GM23338 (cell line): ENCODE results near the gene DLGAP3. TPM values are rescaled to one million over a fixed set of nuclear protein-coding genes. Genes with fewer than 3 reads are reported as not detected.

ENCODE experiments used
- ATAC-seq: fragments of 200-7000 bp; cut with Tn5 transposase; 3 replicates; pipeline ENCODE4 v1.9.1; 2020
- DNase-seq: peaks from one replicate; pipeline ENCODE4 v3.0.0-alpha.2; 2015; ENCODE audit warnings: low spot score
- H2AFZ ChIP-seq: fragments of 200-600 bp; sonication (generic); 2 replicates; pipeline ENCODE4 v1.8.0; 2016; ENCODE audit warnings: antibody characterized with exemption, mild to moderate bottlenecking, moderate library complexity
- H3F3A ChIP-seq: fragments of 200-600 bp; sonication (generic); replicated peaks from 2 replicates; pipeline ENCODE4 v1.8.0; 2017; ENCODE audit warnings: antibody characterized with exemption, mixed run types, low read depth
- H3K27ac ChIP-seq: fragments of 200-600 bp; sonication (generic); 2 replicates; pipeline ENCODE4 v1.6.1; 2016; ENCODE audit warnings: low read depth
- H3K27me3 ChIP-seq: fragments of 200-600 bp; sonication (generic); 2 replicates; pipeline ENCODE4 v1.8.0; 2016; ENCODE audit warnings: mild to moderate bottlenecking, mixed run types, moderate library complexity; ENCODE audit not compliant: insufficient read depth
- H3K36me3 ChIP-seq: fragments of 200-600 bp; sonication (generic); 2 replicates; pipeline ENCODE4 v1.8.0; 2016; ENCODE audit warnings: mild to moderate bottlenecking; ENCODE audit not compliant: insufficient read depth
- H3K4me1 ChIP-seq: fragments of 200-600 bp; sonication (generic); 2 replicates; pipeline ENCODE4 v1.8.0; 2016; ENCODE audit warnings: mild to moderate bottlenecking, moderate library complexity; ENCODE audit not compliant: insufficient read depth
- H3K4me2 ChIP-seq: fragments of 200-600 bp; sonication (generic); 2 replicates; pipeline ENCODE4 v1.7.1; 2017; ENCODE audit warnings: mixed run types
- H3K4me3 ChIP-seq: fragments of 200-600 bp; sonication (generic); 2 replicates; pipeline ENCODE4 v1.6.1; 2016; ENCODE audit warnings: mixed run types
- H3K79me2 ChIP-seq: fragments of 200-600 bp; sonication (generic); replicated peaks from 2 replicates; pipeline ENCODE4 v1.8.0; 2017; ENCODE audit warnings: mild to moderate bottlenecking; ENCODE audit not compliant: insufficient read depth
- H3K9me2 ChIP-seq: fragments of 200-600 bp; sonication (generic); 2 replicates; pipeline ENCODE4 v1.8.0; 2017; ENCODE audit not compliant: insufficient read depth
- H4K20me1 ChIP-seq: fragments of 200-600 bp; sonication (generic); replicated peaks from 2 replicates; pipeline ENCODE4 v1.8.0; 2017; ENCODE audit warnings: mild to moderate bottlenecking; ENCODE audit not compliant: insufficient read depth
- H3K27ac Mint-ChIP-seq: 2 replicates; pipeline ENCODE4 v1.8.0; 2020; ENCODE audit warnings: inconsistent platforms, mild to moderate bottlenecking, moderate library complexity, mixed read lengths
- H3K27me3 Mint-ChIP-seq: 3 replicates; pipeline ENCODE4 v1.8.0; 2022; ENCODE audit warnings: low read depth, mild to moderate bottlenecking, moderate library complexity, mixed read lengths, inconsistent platforms; ENCODE audit not compliant: insufficient read depth, poor library complexity
- H3K36me3 Mint-ChIP-seq: 3 replicates; pipeline ENCODE4 v1.8.0; 2021; ENCODE audit warnings: low read depth, mild to moderate bottlenecking, inconsistent platforms, moderate library complexity, mixed read lengths
- H3K4me1 Mint-ChIP-seq: 3 replicates; pipeline ENCODE4 v1.8.0; 2020; ENCODE audit warnings: mild to moderate bottlenecking, inconsistent platforms, mixed read lengths
- H3K4me3 Mint-ChIP-seq: 3 replicates; pipeline ENCODE4 v1.8.0; 2021; ENCODE audit warnings: moderate library complexity, mild to moderate bottlenecking, inconsistent platforms, mixed read lengths
- H3K9me3 Mint-ChIP-seq: 3 replicates; pipeline ENCODE4 v1.8.0; 2020; ENCODE audit warnings: moderate library complexity, mild to moderate bottlenecking, inconsistent platforms, mixed read lengths
- CREB1 ChIP-seq: fragments of 250-450 bp; sonication (Bioruptor Pico); IDR thresholded peaks from 2 replicates; pipeline ENCODE4 v1.5.0; 2020; ENCODE audit warnings: low read depth, mild to moderate bottlenecking, moderate library complexity
- EZH2 ChIP-seq: fragments of 200-600 bp; sonication (generic); IDR thresholded peaks from one replicate; pipeline ENCODE4 v1.8.0; 2017; ENCODE audit warnings: antibody characterized with exemption, mild to moderate bottlenecking, low read depth; ENCODE audit not compliant: unreplicated experiment
- EZH2phosphoT487 ChIP-seq: fragments of 200-600 bp; sonication (generic); IDR thresholded peaks from one replicate; pipeline ENCODE4 v1.8.1; 2018; ENCODE audit warnings: antibody characterized with exemption; ENCODE audit not compliant: unreplicated experiment
- JUNB ChIP-seq: IDR thresholded peaks from one replicate; pipeline ENCODE4 v1.6.1; 2016; ENCODE audit warnings: antibody characterized with exemption; ENCODE audit not compliant: unreplicated experiment
- NANOG ChIP-seq: IDR thresholded peaks from 2 replicates; pipeline ENCODE4 v1.6.1; 2016; ENCODE audit warnings: antibody characterized with exemption, borderline replicate concordance
- POLR2AphosphoS5 ChIP-seq: IDR thresholded peaks from 2 replicates; pipeline ENCODE4 v1.6.1; 2016; ENCODE audit warnings: antibody characterized with exemption, low read depth
- STAT1 ChIP-seq: IDR thresholded peaks from one replicate; pipeline ENCODE4 v1.6.1; 2016; ENCODE audit warnings: antibody characterized with exemption; ENCODE audit not compliant: unreplicated experiment
- ZNF114 ChIP-seq: fragments of 250-450 bp; sonication (Bioruptor Pico); IDR thresholded peaks from 2 replicates; pipeline ENCODE4 v1.5.0; 2020; ENCODE audit warnings: mild to moderate bottlenecking, moderate library complexity
- ZNF331 ChIP-seq: fragments of 250-450 bp; sonication (Bioruptor Pico); IDR thresholded peaks from 2 replicates; pipeline ENCODE4 v1.5.0; 2020; ENCODE audit warnings: low read depth, mild to moderate bottlenecking, moderate library complexity
- polyA plus RNA-seq: library from polyadenylated mRNA; unstranded; fragments of >200 nt; fragmentation: Nextera tagmentation; extraction: Ambion mirVana; gene quantifications from 2 replicates; pipeline ENCODE4 v1.2.1, GENCODE V29; 2016
- total RNA-seq: library from RNA; depleted of rRNA; stranded (reverse); fragments of >200 nt; shearing (Covaris generic); gene quantifications from 2 replicates; pipeline ENCODE4 v1.2.3, GENCODE V29; 2014
- TF ChIP-seq, protein P1 (sequence below): IDR thresholded peaks from 2 replicates; pipeline ENCODE4 v1.6.1; 2016; ENCODE audit warnings: antibody characterized with exemption
- TF ChIP-seq, protein P2 (sequence below), 2 experiments: fragments of 200-600 bp in 1 of 2; sonication (generic) in 1 of 2; conservative IDR thresholded peaks; 2 replicates each; pipeline versions ENCODE4 v1.5.1 to v1.6.1; 2016 to 2017; ENCODE audit warnings: antibody characterized with exemption in 2 of 2, low read depth in 2 of 2, mild to moderate bottlenecking in 2 of 2, moderate library complexity in 1 of 2
- TF ChIP-seq, protein P3 (sequence below): IDR thresholded peaks from one replicate; pipeline ENCODE4 v1.6.1; 2018; ENCODE audit warnings: antibody characterized with exemption; ENCODE audit not compliant: unreplicated experiment
- TF ChIP-seq, protein P4 (sequence below): fragments of 250-450 bp; sonication (Bioruptor Pico); IDR thresholded peaks from 2 replicates; pipeline ENCODE4 v1.5.0; 2020; ENCODE audit warnings: mild to moderate bottlenecking, moderate library complexity

DLGAP3 gene
- total and polyA plus RNA-seq, 2 experiments from 2014 or later = 7.1 to 13.7 TPM

DNA sequence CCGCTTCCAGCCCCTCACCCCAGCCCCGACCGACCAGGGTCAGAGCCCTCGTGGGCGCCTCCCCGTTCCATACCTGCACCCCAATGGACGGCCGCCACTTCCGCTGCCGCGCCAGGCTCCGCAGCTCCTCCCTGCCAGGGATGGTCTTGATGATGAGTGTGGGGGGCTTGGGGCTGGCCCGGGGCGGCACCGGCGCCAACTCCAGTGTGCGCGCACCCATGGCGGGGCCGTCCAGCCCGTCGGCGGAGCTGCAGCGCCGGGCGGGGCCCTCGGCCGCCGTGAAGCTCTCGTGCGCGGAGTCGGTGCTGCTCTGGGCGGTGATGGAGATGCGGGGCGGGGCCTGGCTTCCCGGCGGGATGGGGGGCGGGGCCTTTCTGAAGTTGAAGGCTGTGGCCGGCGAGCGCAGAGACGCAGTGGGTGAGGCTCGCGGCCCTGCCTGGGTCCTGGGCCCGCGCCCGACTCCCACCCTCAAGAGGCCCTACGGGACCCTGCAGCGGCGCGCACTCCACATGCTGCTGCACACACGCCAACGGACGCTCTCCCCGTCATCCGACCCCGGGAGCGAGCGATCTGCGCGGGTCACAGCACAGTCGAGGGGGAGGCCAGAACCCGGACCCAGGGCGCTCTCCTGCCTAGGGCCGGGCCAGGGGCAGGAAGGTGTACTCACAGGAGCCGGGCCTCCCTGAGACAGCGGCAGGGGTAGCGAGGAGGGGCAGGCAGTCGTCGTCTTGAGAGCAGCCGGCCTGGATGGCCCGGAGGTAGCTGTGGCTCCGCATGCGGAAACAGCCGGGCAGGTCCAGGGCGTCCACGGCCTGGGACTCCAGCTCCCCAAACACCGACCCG lies 43.8 kb downstream of the DLGAP3 start:
- H3K36me3 ChIP-seq = no peaks in the 10 kb centered on the region
- H3K36me3 Mint-ChIP-seq = no peaks in the 10 kb centered on the region
- H3K79me2 ChIP-seq = no peaks in the 10 kb centered on the region
- TF ChIP-seq JUNB = no peak
- TF ChIP-seq, protein P1, sequence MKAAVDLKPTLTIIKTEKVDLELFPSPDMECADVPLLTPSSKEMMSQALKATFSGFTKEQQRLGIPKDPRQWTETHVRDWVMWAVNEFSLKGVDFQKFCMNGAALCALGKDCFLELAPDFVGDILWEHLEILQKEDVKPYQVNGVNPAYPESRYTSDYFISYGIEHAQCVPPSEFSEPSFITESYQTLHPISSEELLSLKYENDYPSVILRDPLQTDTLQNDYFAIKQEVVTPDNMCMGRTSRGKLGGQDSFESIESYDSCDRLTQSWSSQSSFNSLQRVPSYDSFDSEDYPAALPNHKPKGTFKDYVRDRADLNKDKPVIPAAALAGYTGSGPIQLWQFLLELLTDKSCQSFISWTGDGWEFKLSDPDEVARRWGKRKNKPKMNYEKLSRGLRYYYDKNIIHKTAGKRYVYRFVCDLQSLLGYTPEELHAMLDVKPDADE = 0 out of 2 replicates have a peak, but pooled peaks have one; percentile 17
- TF ChIP-seq POLR2AphosphoS5 = peak; percentile 67
- no peak for TF ChIP-seq CREB1 (CRISPR knock-in tag)
- no peak for TF ChIP-seq STAT1
- no peak for TF ChIP-seq ZNF331 (CRISPR knock-in tag)
- TF ChIP-seq NANOG = no peak
- TF ChIP-seq EZH2phosphoT487 = no peak
- TF ChIP-seq, protein P2, sequence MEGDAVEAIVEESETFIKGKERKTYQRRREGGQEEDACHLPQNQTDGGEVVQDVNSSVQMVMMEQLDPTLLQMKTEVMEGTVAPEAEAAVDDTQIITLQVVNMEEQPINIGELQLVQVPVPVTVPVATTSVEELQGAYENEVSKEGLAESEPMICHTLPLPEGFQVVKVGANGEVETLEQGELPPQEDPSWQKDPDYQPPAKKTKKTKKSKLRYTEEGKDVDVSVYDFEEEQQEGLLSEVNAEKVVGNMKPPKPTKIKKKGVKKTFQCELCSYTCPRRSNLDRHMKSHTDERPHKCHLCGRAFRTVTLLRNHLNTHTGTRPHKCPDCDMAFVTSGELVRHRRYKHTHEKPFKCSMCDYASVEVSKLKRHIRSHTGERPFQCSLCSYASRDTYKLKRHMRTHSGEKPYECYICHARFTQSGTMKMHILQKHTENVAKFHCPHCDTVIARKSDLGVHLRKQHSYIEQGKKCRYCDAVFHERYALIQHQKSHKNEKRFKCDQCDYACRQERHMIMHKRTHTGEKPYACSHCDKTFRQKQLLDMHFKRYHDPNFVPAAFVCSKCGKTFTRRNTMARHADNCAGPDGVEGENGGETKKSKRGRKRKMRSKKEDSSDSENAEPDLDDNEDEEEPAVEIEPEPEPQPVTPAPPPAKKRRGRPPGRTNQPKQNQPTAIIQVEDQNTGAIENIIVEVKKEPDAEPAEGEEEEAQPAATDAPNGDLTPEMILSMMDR (conservative IDR thresholded peaks at IDR 0.05; ENCODE audit: low read depth in 2 of 2) = no peak
- no peak for TF ChIP-seq EZH2
- TF ChIP-seq, protein P3, sequence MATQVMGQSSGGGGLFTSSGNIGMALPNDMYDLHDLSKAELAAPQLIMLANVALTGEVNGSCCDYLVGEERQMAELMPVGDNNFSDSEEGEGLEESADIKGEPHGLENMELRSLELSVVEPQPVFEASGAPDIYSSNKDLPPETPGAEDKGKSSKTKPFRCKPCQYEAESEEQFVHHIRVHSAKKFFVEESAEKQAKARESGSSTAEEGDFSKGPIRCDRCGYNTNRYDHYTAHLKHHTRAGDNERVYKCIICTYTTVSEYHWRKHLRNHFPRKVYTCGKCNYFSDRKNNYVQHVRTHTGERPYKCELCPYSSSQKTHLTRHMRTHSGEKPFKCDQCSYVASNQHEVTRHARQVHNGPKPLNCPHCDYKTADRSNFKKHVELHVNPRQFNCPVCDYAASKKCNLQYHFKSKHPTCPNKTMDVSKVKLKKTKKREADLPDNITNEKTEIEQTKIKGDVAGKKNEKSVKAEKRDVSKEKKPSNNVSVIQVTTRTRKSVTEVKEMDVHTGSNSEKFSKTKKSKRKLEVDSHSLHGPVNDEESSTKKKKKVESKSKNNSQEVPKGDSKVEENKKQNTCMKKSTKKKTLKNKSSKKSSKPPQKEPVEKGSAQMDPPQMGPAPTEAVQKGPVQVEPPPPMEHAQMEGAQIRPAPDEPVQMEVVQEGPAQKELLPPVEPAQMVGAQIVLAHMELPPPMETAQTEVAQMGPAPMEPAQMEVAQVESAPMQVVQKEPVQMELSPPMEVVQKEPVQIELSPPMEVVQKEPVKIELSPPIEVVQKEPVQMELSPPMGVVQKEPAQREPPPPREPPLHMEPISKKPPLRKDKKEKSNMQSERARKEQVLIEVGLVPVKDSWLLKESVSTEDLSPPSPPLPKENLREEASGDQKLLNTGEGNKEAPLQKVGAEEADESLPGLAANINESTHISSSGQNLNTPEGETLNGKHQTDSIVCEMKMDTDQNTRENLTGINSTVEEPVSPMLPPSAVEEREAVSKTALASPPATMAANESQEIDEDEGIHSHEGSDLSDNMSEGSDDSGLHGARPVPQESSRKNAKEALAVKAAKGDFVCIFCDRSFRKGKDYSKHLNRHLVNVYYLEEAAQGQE = no peak
- TF ChIP-seq, protein P4, sequence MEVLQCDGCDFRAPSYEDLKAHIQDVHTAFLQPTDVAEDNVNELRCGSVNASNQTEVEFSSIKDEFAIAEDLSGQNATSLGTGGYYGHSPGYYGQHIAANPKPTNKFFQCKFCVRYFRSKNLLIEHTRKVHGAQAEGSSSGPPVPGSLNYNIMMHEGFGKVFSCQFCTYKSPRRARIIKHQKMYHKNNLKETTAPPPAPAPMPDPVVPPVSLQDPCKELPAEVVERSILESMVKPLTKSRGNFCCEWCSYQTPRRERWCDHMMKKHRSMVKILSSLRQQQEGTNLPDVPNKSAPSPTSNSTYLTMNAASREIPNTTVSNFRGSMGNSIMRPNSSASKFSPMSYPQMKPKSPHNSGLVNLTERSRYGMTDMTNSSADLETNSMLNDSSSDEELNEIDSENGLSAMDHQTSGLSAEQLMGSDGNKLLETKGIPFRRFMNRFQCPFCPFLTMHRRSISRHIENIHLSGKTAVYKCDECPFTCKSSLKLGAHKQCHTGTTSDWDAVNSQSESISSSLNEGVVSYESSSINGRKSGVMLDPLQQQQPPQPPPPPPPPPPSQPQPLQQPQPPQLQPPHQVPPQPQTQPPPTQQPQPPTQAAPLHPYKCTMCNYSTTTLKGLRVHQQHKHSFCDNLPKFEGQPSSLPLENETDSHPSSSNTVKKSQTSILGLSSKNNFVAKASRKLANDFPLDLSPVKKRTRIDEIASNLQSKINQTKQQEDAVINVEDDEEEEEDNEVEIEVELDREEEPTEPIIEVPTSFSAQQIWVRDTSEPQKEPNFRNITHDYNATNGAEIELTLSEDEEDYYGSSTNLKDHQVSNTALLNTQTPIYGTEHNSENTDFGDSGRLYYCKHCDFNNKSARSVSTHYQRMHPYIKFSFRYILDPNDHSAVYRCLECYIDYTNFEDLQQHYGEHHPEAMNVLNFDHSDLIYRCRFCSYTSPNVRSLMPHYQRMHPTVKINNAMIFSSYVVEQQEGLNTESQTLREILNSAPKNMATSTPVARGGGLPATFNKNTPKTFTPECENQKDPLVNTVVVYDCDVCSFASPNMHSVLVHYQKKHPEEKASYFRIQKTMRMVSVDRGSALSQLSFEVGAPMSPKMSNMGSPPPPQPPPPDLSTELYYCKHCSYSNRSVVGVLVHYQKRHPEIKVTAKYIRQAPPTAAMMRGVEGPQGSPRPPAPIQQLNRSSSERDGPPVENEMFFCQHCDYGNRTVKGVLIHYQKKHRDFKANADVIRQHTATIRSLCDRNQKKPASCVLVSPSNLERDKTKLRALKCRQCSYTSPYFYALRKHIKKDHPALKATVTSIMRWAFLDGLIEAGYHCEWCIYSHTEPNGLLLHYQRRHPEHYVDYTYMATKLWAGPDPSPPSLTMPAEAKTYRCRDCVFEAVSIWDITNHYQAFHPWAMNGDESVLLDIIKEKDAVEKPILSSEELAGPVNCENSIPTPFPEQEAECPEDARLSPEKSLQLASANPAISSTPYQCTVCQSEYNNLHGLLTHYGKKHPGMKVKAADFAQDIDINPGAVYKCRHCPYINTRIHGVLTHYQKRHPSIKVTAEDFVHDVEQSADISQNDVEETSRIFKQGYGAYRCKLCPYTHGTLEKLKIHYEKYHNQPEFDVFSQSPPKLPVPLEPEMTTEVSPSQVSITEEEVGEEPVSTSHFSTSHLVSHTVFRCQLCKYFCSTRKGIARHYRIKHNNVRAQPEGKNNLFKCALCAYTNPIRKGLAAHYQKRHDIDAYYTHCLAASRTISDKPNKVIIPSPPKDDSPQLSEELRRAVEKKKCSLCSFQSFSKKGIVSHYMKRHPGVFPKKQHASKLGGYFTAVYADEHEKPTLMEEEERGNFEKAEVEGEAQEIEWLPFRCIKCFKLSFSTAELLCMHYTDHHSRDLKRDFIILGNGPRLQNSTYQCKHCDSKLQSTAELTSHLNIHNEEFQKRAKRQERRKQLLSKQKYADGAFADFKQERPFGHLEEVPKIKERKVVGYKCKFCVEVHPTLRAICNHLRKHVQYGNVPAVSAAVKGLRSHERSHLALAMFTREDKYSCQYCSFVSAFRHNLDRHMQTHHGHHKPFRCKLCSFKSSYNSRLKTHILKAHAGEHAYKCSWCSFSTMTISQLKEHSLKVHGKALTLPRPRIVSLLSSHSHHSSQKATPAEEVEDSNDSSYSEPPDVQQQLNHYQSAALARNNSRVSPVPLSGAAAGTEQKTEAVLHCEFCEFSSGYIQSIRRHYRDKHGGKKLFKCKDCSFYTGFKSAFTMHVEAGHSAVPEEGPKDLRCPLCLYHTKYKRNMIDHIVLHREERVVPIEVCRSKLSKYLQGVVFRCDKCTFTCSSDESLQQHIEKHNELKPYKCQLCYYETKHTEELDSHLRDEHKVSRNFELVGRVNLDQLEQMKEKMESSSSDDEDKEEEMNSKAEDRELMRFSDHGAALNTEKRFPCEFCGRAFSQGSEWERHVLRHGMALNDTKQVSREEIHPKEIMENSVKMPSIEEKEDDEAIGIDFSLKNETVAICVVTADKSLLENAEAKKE (CRISPR knock-in tag) = no peak
- TF ChIP-seq ZNF114 (CRISPR knock-in tag) = no peak
- peaks cover 9% of the 10 kb centered on the region for H3K27me3 Mint-ChIP-seq
- H3K27me3 ChIP-seq = no peaks in the 10 kb centered on the region; the same call in 1 of the 2 replicates
- peak overlapping the region; percentile 85 for H3K4me3 Mint-ChIP-seq
- peak; percentile 90 for ATAC-seq
- H4K20me1 ChIP-seq = no peaks in the 10 kb centered on the region; the same call in none of the 2 replicates
- H3K27ac Mint-ChIP-seq = no peak overlapping the region
- no peaks in the 10 kb centered on the region for H3K9me2 ChIP-seq
- DNase-seq = peak; percentile 90
- H3K4me3 ChIP-seq = peak overlapping the region; percentile 92
- no peaks in the 10 kb centered on the region for H3K9me3 Mint-ChIP-seq
- H3K4me1 ChIP-seq = no peaks in the 10 kb centered on the region; the same call in 1 of the 2 replicates
- H2AFZ ChIP-seq = peak overlapping the region; percentile 100
- H3K27ac ChIP-seq = no peak overlapping the region
- peak overlapping the region; percentile 90 for H3K4me2 ChIP-seq
- H3F3A ChIP-seq = 0 out of 2 replicates have a peak, but pooled peaks cover 2% of the 10 kb centered on the region
- peaks cover 6% of the 10 kb centered on the region; the same call in 1 of the 3 replicates for H3K4me1 Mint-ChIP-seq
